Measurements from ENCODE around the gene YES1.

DNA sequence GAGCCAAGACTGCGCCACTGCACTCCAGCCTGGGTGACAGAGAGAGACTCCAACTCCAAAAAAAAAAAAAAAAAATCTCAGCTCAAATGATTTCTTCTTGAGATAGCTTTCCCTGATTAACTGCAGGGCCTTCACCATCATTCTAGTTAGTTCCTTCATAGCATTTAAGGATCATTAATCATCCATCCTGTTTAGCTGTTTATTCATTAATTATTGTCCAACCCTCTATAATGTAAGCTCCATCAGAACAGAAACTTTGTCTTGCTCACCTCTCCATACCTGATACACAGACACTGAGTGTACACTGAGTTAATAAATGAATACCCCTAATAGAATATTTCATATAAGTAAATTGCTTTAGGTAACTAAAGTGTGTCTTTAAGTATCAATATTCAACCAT is 57.4 kb downstream of the YES1 start:
- TF ChIP-seq, protein P1, sequence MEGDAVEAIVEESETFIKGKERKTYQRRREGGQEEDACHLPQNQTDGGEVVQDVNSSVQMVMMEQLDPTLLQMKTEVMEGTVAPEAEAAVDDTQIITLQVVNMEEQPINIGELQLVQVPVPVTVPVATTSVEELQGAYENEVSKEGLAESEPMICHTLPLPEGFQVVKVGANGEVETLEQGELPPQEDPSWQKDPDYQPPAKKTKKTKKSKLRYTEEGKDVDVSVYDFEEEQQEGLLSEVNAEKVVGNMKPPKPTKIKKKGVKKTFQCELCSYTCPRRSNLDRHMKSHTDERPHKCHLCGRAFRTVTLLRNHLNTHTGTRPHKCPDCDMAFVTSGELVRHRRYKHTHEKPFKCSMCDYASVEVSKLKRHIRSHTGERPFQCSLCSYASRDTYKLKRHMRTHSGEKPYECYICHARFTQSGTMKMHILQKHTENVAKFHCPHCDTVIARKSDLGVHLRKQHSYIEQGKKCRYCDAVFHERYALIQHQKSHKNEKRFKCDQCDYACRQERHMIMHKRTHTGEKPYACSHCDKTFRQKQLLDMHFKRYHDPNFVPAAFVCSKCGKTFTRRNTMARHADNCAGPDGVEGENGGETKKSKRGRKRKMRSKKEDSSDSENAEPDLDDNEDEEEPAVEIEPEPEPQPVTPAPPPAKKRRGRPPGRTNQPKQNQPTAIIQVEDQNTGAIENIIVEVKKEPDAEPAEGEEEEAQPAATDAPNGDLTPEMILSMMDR (IDR thresholded peaks at IDR 0.05; ENCODE audit: low read length): no peak
- TF ChIP-seq EZH2 (IDR thresholded peaks at IDR 0.05; ENCODE audit: borderline replicate concordance, low read length): no peak
